ENCODE data around the gene CLMP. TPM values are rescaled to one million over a fixed set of nuclear protein-coding genes. Genes with fewer than 3 reads are reported as not detected.
A peak's percentile ranks its signal among the peaks of the same experiment; 100 is the strongest.

The CLMP gene
- total RNA-seq, 1 experiment from 2014 or later, result 5.4 TPM

GRCh38 chr11:123235656-123236261 lies 40.7 kb upstream of the CLMP start:
- Histone ChIP-seq H3K36me3 (ENCODE audit: low read depth) (no peaks in the 10 kb centered on the region), H3K4me2 (no peak overlapping the region), H2AFZ (no peak overlapping the region), H3K9me2 (ENCODE audit: insufficient read depth) (no peaks in the 10 kb centered on the region), H3F3A (ENCODE audit: insufficient read depth, low read depth) (no peaks in the 10 kb centered on the region; the same call in 1 of the 2 replicates), H4K20me1 (ENCODE audit: insufficient read depth) (no peaks in the 10 kb centered on the region), H3K27ac (no peak overlapping the region), H3K4me1 (replicated peaks; ENCODE audit: insufficient read depth) (peaks cover 7% of the 10 kb centered on the region; the same call in 1 of the 2 replicates), H3K9me3 (ENCODE audit: insufficient read depth, low read depth) (no peaks in the 10 kb centered on the region), H3K79me2 (ENCODE audit: low read depth) (no peaks in the 10 kb centered on the region), H3K4me3 (no peak overlapping the region), H3K27me3 (ENCODE audit: insufficient read depth, low read depth) (no peaks in the 10 kb centered on the region)
- ChIA-PET CTCF (no interaction called here), POLR2A (ENCODE audit: unreplicated experiment) (no interaction called here)
- DNase-seq, result no peak
- intact Hi-C loops (cut with micrococcal nuclease; ENCODE audit: unreplicated experiment), result no loop called here
- BruUV-seq (replicated peaks), result no TSS peak
- TF ChIP-seq, protein P1, sequence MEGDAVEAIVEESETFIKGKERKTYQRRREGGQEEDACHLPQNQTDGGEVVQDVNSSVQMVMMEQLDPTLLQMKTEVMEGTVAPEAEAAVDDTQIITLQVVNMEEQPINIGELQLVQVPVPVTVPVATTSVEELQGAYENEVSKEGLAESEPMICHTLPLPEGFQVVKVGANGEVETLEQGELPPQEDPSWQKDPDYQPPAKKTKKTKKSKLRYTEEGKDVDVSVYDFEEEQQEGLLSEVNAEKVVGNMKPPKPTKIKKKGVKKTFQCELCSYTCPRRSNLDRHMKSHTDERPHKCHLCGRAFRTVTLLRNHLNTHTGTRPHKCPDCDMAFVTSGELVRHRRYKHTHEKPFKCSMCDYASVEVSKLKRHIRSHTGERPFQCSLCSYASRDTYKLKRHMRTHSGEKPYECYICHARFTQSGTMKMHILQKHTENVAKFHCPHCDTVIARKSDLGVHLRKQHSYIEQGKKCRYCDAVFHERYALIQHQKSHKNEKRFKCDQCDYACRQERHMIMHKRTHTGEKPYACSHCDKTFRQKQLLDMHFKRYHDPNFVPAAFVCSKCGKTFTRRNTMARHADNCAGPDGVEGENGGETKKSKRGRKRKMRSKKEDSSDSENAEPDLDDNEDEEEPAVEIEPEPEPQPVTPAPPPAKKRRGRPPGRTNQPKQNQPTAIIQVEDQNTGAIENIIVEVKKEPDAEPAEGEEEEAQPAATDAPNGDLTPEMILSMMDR (conservative IDR thresholded peaks at IDR 0.05), result no peak
- no peak for TF ChIP-seq EZH2 (IDR thresholded peaks at IDR 0.05; ENCODE audit: low read depth)

GRCh38 chr11:123235117-123235655 lies 40.1 kb upstream of the CLMP start:
- Histone ChIP-seq H3K79me2 (ENCODE audit: low read depth) (no peaks in the 10 kb centered on the region), H3F3A (ENCODE audit: insufficient read depth, low read depth) (no peaks in the 10 kb centered on the region; the same call in 1 of the 2 replicates), H2AFZ (no peak overlapping the region), H3K9me2 (ENCODE audit: insufficient read depth) (no peaks in the 10 kb centered on the region), H3K4me2 (no peak overlapping the region), H3K36me3 (ENCODE audit: low read depth) (no peaks in the 10 kb centered on the region), H3K4me1 (replicated peaks; ENCODE audit: insufficient read depth) (peaks cover 7% of the 10 kb centered on the region; the same call in 1 of the 2 replicates), H3K27me3 (ENCODE audit: insufficient read depth, low read depth) (no peaks in the 10 kb centered on the region), H3K4me3 (no peak overlapping the region), H4K20me1 (ENCODE audit: insufficient read depth) (no peaks in the 10 kb centered on the region), H3K27ac (no peak overlapping the region), H3K9me3 (ENCODE audit: insufficient read depth, low read depth) (no peaks in the 10 kb centered on the region)
- CTCF ChIA-PET, result interaction anchor here (0.7 kb wide), 1 partner anchor 603 kb away, joined by 4 read pairs; no protein-coding TSS in a partner anchor
- POLR2A ChIA-PET (ENCODE audit: unreplicated experiment), result no interaction called here
- intact Hi-C loops (cut with micrococcal nuclease; ENCODE audit: unreplicated experiment), result no loop called here
- no TSS peak for BruUV-seq (replicated peaks)
- DNase-seq, result no peak
- TF ChIP-seq, protein P1 (conservative IDR thresholded peaks at IDR 0.05), result peak; percentile 65
- no peak for TF ChIP-seq EZH2 (IDR thresholded peaks at IDR 0.05; ENCODE audit: low read depth)

DNA sequence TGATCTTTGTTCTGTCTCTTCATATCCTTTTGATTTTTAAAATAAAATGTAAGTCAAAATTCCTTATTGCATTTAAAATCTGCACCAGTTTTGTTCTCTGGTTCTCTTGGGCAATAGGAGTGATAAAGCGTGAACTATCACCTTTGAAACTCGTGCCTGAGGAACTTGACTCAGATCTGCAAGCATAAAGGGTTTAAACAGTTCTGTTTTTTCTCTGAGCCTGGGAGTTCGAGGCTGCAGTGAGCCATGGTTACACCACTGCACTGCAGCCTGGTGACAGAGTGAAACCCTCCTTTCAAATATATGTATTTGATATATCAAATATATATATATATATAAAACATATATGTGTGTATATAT lies 38.9 kb upstream of the CLMP start:
- Histone ChIP-seq H3K27me3 (ENCODE audit: insufficient read depth, low read depth) (no peaks in the 10 kb centered on the region), H3K79me2 (ENCODE audit: low read depth) (no peaks in the 10 kb centered on the region), H3K4me1 (replicated peaks; ENCODE audit: insufficient read depth) (peaks cover 7% of the 10 kb centered on the region; the same call in 1 of the 2 replicates), H3K27ac (no peak overlapping the region), H4K20me1 (ENCODE audit: insufficient read depth) (no peaks in the 10 kb centered on the region), H3K4me3 (no peak overlapping the region), H3K9me2 (ENCODE audit: insufficient read depth) (no peaks in the 10 kb centered on the region), H3F3A (ENCODE audit: insufficient read depth, low read depth) (no peaks in the 10 kb centered on the region; the same call in 1 of the 2 replicates), H2AFZ (no peak overlapping the region), H3K9me3 (ENCODE audit: insufficient read depth, low read depth) (no peaks in the 10 kb centered on the region), H3K36me3 (ENCODE audit: low read depth) (no peaks in the 10 kb centered on the region), H3K4me2 (no peak overlapping the region)
- TF ChIP-seq, protein P1 (conservative IDR thresholded peaks at IDR 0.05), result no peak
- no peak for TF ChIP-seq EZH2 (IDR thresholded peaks at IDR 0.05; ENCODE audit: low read depth)
- DNase-seq, result no peak
- CTCF ChIA-PET, result no interaction called here
- no TSS peak for BruUV-seq (replicated peaks)
- POLR2A ChIA-PET (ENCODE audit: unreplicated experiment), result no interaction called here
- intact Hi-C loops (cut with micrococcal nuclease; ENCODE audit: unreplicated experiment), result no loop called here
